HepG2 (cell line): Measurements from ENCODE around the gene AGXT. TPM values are rescaled to one million over a fixed set of nuclear protein-coding genes. Genes with fewer than 3 reads are reported as not detected.

Experiments
- CBX2 ChIP-seq, 2 experiments: fragments of 200-600 bp in 1 of 2; sonication (generic); formaldehyde crosslinking in 1 of 2; IDR thresholded peaks; 2 replicates each; pipeline versions ENCODE4 v1.7.0 to v1.8.1; 2018 to 2022; ENCODE audit warnings: low read depth in 2 of 2, low read length in 1 of 2, mild to moderate bottlenecking in 1 of 2, missing genetic modification reagents in 1 of 2
- CENPT ChIP-seq: sonication (generic); formaldehyde crosslinking; IDR thresholded peaks from 2 replicates; pipeline ENCODE4 v1.8.0; 2022; ENCODE audit warnings: low read depth, mild to moderate bottlenecking, moderate library complexity, missing genetic modification reagents
- DMAP1 ChIP-seq: IDR thresholded peaks from 2 replicates; pipeline ENCODE4 v1.6.1; 2016
- EZH2 ChIP-seq: conservative IDR thresholded peaks from 2 replicates; pipeline ENCODE4 v1.6.1; 2012; ENCODE audit warnings: mild to moderate bottlenecking, low read depth, low read length, moderate library complexity
- FIP1L1 ChIP-seq: fragments of 200-400 bp; formaldehyde crosslinking; IDR thresholded peaks from 2 replicates; pipeline ENCODE4 v1.6.1; 2018; ENCODE audit warnings: low read depth, mild to moderate bottlenecking, low read length, moderate library complexity, borderline replicate concordance; ENCODE audit not compliant: insufficient read depth
- GZF1 ChIP-seq: sonication (generic); formaldehyde crosslinking; IDR thresholded peaks from 2 replicates; pipeline ENCODE4 v1.5.1; 2020; ENCODE audit warnings: mild to moderate bottlenecking, missing genetic modification reagents
- HOXA3 ChIP-seq: sonication (generic); formaldehyde crosslinking; IDR thresholded peaks from 2 replicates; pipeline ENCODE4 v1.5.0; 2020; ENCODE audit warnings: missing genetic modification reagents
- MAZ ChIP-seq, 2 experiments: sonication (generic) in 1 of 2; formaldehyde crosslinking in 1 of 2; IDR thresholded peaks; 2 replicates each; pipeline versions ENCODE4 v1.5.0 to v1.6.1; 2012 to 2020; ENCODE audit warnings: low read depth in 2 of 2, mild to moderate bottlenecking in 2 of 2, borderline replicate concordance in 1 of 2, improper control_type of control experiment in 1 of 2, low read length in 1 of 2, missing genetic modification reagents in 1 of 2, moderate library complexity in 1 of 2
- MTERF4 ChIP-seq: sonication (generic); formaldehyde crosslinking; IDR thresholded peaks from 2 replicates; pipeline ENCODE4 v1.8.0; 2023; ENCODE audit warnings: mild to moderate bottlenecking, missing genetic modification reagents
- MTF2 ChIP-seq: sonication (generic); formaldehyde crosslinking; IDR thresholded peaks from 2 replicates; pipeline ENCODE4 v1.5.0; 2020; ENCODE audit warnings: missing genetic modification reagents, borderline replicate concordance
- NCOA5 ChIP-seq: sonication (generic); formaldehyde crosslinking; IDR thresholded peaks from 2 replicates; pipeline ENCODE4 v1.4.0; 2020; ENCODE audit warnings: missing genetic modification reagents
- NFE2L2 ChIP-seq: fragments of 150-350 bp; IDR thresholded peaks from 2 replicates; pipeline ENCODE4 v1.6.1; 2014; ENCODE audit warnings: low read length
- RAD51 ChIP-seq: fragments of 450-650 bp; IDR thresholded peaks from 2 replicates; pipeline ENCODE4 v1.6.1; 2016; ENCODE audit warnings: borderline replicate concordance
- RNF2 ChIP-seq: fragments of 450-650 bp; conservative IDR thresholded peaks from 2 replicates; pipeline ENCODE4 v1.6.1; 2016; ENCODE audit warnings: low read depth
- SRY ChIP-seq: sonication (generic); formaldehyde crosslinking; IDR thresholded peaks from 2 replicates; pipeline ENCODE4 v1.8.0; 2022; ENCODE audit warnings: mild to moderate bottlenecking, missing genetic modification reagents
- TBL1XR1 ChIP-seq: fragments of 150-350 bp; IDR thresholded peaks from 2 replicates; pipeline ENCODE4 v1.6.1; 2014; ENCODE audit warnings: borderline replicate concordance, low read length; ENCODE audit not compliant: partially characterized antibody
- XBP1 ChIP-seq: sonication (generic); formaldehyde crosslinking; IDR thresholded peaks from 2 replicates; pipeline ENCODE4 v1.5.0; 2020; ENCODE audit warnings: missing genetic modification reagents
- ZFAT ChIP-seq: sonication (generic); formaldehyde crosslinking; conservative IDR thresholded peaks from 2 replicates; pipeline ENCODE4 v1.8.1; 2023; ENCODE audit warnings: missing genetic modification reagents, inconsistent platforms
- ZNF143 ChIP-seq: sonication (generic); formaldehyde crosslinking; IDR thresholded peaks from 2 replicates; pipeline ENCODE4 v1.4.0; 2020; ENCODE audit warnings: missing genetic modification reagents
- ZNF225 ChIP-seq: sonication (generic); formaldehyde crosslinking; IDR thresholded peaks from 2 replicates; pipeline ENCODE4 v1.4.0; 2020; ENCODE audit warnings: mild to moderate bottlenecking, missing genetic modification reagents
- ZNF274 ChIP-seq: sonication (generic); formaldehyde crosslinking; IDR thresholded peaks from 2 replicates; pipeline ENCODE4 v1.5.1; 2020; ENCODE audit warnings: mild to moderate bottlenecking, missing genetic modification reagents
- ZNF383 ChIP-seq: sonication (generic); formaldehyde crosslinking; IDR thresholded peaks from 2 replicates; pipeline ENCODE4 v1.4.0; 2020; ENCODE audit warnings: missing genetic modification reagents, mild to moderate bottlenecking, borderline replicate concordance
- ZNF605 ChIP-seq: sonication (generic); formaldehyde crosslinking; IDR thresholded peaks from 2 replicates; pipeline ENCODE4 v1.8.0; 2022; ENCODE audit warnings: mild to moderate bottlenecking, missing genetic modification reagents
- ZNF772 ChIP-seq: sonication (generic); formaldehyde crosslinking; IDR thresholded peaks from 2 replicates; pipeline ENCODE4 v1.5.0; 2020; ENCODE audit warnings: mild to moderate bottlenecking, missing genetic modification reagents
- ZNF775 ChIP-seq: sonication (generic); formaldehyde crosslinking; IDR thresholded peaks from 2 replicates; pipeline ENCODE4 v1.4.0; 2020; ENCODE audit warnings: missing genetic modification reagents, mild to moderate bottlenecking, moderate library complexity, borderline replicate concordance
- ZNF792 ChIP-seq: IDR thresholded peaks from 2 replicates; pipeline ENCODE4 v1.6.1; 2016
- polyA plus RNA-seq, 8 experiments: library from polyadenylated mRNA; depleted of rRNA in 3 of 8; stranded (reverse) in 7 of 8; unstranded in 1 of 8; fragments of >200 nt; fragmentation: Illumina TruSeq in 4 of 8; extraction: Trizol in 4 of 8; gene quantifications; 2 replicates each; pipeline versions ENCODE4 v1.2.1 to v1.2.3, GENCODE V29; 2011 to 2016; ENCODE audit warnings: low read depth in 4 of 8, missing spikeins in 1 of 8, mixed read lengths in 1 of 8; ENCODE audit not compliant: insufficient read depth in 1 of 8
- total RNA-seq, 5 experiments: library from RNA; depleted of rRNA; stranded (reverse); fragments of >200 nt; fragmentation: Illumina TruSeq; extraction: Trizol; gene quantifications; 2 replicates each; pipeline ENCODE4 v1.2.3, GENCODE V29; 2016; ENCODE audit warnings: low read depth in 1 of 5
- TF ChIP-seq, protein P1 (sequence below): sonication (generic); formaldehyde crosslinking; IDR thresholded peaks from 2 replicates; pipeline ENCODE4 v1.5.1; 2020; ENCODE audit warnings: mild to moderate bottlenecking, moderate library complexity, missing genetic modification reagents

The AGXT gene
- total and polyA plus RNA-seq, 2 of the 13 experiments (the other 11 are each of a cell fraction or from before 2014, with no cell fraction given): 41.9 to 96.1 TPM

- TF ChIP-seq, protein P1, sequence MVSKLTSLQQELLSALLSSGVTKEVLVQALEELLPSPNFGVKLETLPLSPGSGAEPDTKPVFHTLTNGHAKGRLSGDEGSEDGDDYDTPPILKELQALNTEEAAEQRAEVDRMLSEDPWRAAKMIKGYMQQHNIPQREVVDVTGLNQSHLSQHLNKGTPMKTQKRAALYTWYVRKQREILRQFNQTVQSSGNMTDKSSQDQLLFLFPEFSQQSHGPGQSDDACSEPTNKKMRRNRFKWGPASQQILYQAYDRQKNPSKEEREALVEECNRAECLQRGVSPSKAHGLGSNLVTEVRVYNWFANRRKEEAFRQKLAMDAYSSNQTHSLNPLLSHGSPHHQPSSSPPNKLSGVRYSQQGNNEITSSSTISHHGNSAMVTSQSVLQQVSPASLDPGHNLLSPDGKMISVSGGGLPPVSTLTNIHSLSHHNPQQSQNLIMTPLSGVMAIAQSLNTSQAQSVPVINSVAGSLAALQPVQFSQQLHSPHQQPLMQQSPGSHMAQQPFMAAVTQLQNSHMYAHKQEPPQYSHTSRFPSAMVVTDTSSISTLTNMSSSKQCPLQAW: 0 out of 2 replicates have a peak, but pooled peaks have one; percentile 17
- no peak for TF ChIP-seq HOXA3 (CRISPR knock-in tag)
- TF ChIP-seq ZNF792: no peak
- TF ChIP-seq EZH2: peak; percentile 90; the same call in 1 of the 2 replicates
- no peak for TF ChIP-seq XBP1 (CRISPR knock-in tag)
- TF ChIP-seq ZNF225 (CRISPR knock-in tag): 0 out of 2 replicates have a peak, but pooled peaks have one; percentile 33
- TF ChIP-seq ZNF772 (CRISPR knock-in tag): peak; percentile 9; the same call in 1 of the 2 replicates
- no peak for TF ChIP-seq CENPT (CRISPR knock-in tag)
- TF ChIP-seq RNF2: 0 out of 2 replicates have a peak, but pooled peaks have one; percentile 30
- TF ChIP-seq ZNF775 (CRISPR knock-in tag): no peak
- 0 out of 2 replicates have a peak, but pooled peaks have one; percentile 38 for TF ChIP-seq DMAP1
- TF ChIP-seq MTF2 (CRISPR knock-in tag): peak; percentile 60; the same call in 1 of the 2 replicates
- TF ChIP-seq CBX2 (IDR thresholded peaks at IDR 0.05; ENCODE audit: low read depth, low read length): peak; percentile 69; the same call in 1 of the 2 replicates
- no peak for TF ChIP-seq CBX2 (CRISPR knock-in tag; IDR thresholded peaks at IDR 0.05; ENCODE audit: low read depth)
- no peak for TF ChIP-seq NCOA5 (CRISPR knock-in tag)
- TF ChIP-seq MTERF4 (CRISPR knock-in tag): no peak
- no peak for TF ChIP-seq RAD51
- no peak for TF ChIP-seq ZFAT (CRISPR knock-in tag)
- no peak for TF ChIP-seq GZF1
- no peak for TF ChIP-seq SRY (CRISPR knock-in tag)
- no peak for TF ChIP-seq ZNF143
- TF ChIP-seq ZNF274 (CRISPR knock-in tag): no peak
- no peak for TF ChIP-seq ZNF605
- TF ChIP-seq FIP1L1: no peak
- TF ChIP-seq MAZ (IDR thresholded peaks at IDR 0.05; ENCODE audit: borderline replicate concordance, low read depth, low read length): no peak
- peak; percentile 5; the same call in 1 of the 2 replicates for TF ChIP-seq MAZ (CRISPR knock-in tag; IDR thresholded peaks at IDR 0.05; ENCODE audit: low read depth)
- TF ChIP-seq NFE2L2: no peak
- no peak for TF ChIP-seq TBL1XR1
- no peak for TF ChIP-seq ZNF383
These were observed 36.9 kb upstream of the AGXT start (continued) for GRCh38 chr2:240831594-240832204.
